ENCODE data around the gene CRK. TPM values are rescaled to one million over a fixed set of nuclear protein-coding genes. Genes with fewer than 3 reads are reported as not detected.
A peak's percentile ranks its signal among the peaks of the same experiment; 100 is the strongest.
"Not testable (repeated sequence)": the region's sequence is repeated elsewhere in the genome, so short reads cannot be mapped to it uniquely, and the experiment has no call there.

Gene CRK
- total RNA-seq, 1 donor from 2014 or later, result 83.5 TPM

- Histone ChIP-seq H2AFZ (ENCODE audit: low read depth, low read length) (no peak overlapping the region), H3K27ac (ENCODE audit: low read depth, low read length) (peak overlapping the region; percentile 95), H3K79me2 (ENCODE audit: insufficient read depth, low read length) (peaks cover 64% of the 10 kb centered on the region), H3K27me3 (ENCODE audit: insufficient read depth, low read length) (no peaks in the 10 kb centered on the region), H3K36me3 (ENCODE audit: insufficient read depth, low read length) (no peaks in the 10 kb centered on the region), H3K9me3 (ENCODE audit: insufficient read depth, low read depth, low read length) (no peaks in the 10 kb centered on the region), H3K4me3 (ENCODE audit: insufficient read depth, low read depth, low read length) (peak overlapping the region; percentile 88), H3K9ac (ENCODE audit: low read length) (peak overlapping the region; percentile 97), H3K4me1 (ENCODE audit: insufficient read depth, low read length) (peaks cover 14% of the 10 kb centered on the region), H4K20me1 (ENCODE audit: insufficient read depth, low read length) (peaks cover 60% of the 10 kb centered on the region), H3K4me2 (ENCODE audit: low read length) (peak overlapping the region; percentile 97)
- peak overlapping the region; percentile 98 for H3K27ac Mint-ChIP-seq (ENCODE audit: unreplicated experiment)
- H3K4me3 Mint-ChIP-seq (ENCODE audit: unreplicated experiment), result peak overlapping the region; percentile 96
- H3K36me3 Mint-ChIP-seq (ENCODE audit: low read depth, unreplicated experiment), result peaks cover 14% of the 10 kb centered on the region
- no peaks in the 10 kb centered on the region for H3K27me3 Mint-ChIP-seq (ENCODE audit: low read depth, unreplicated experiment)
- H3K9me3 Mint-ChIP-seq (ENCODE audit: unreplicated experiment), result no peaks in the 10 kb centered on the region
- DNase-seq (ENCODE audit: low read depth) (no peak), FAIRE-seq (no peak)
- H3K4me1 Mint-ChIP-seq (ENCODE audit: low read depth, unreplicated experiment), result peaks cover 19% of the 10 kb centered on the region
- no peak for TF ChIP-seq EZH2 (IDR thresholded peaks at IDR 0.05; ENCODE audit: insufficient read depth, low read length)
- TF ChIP-seq, protein P1, sequence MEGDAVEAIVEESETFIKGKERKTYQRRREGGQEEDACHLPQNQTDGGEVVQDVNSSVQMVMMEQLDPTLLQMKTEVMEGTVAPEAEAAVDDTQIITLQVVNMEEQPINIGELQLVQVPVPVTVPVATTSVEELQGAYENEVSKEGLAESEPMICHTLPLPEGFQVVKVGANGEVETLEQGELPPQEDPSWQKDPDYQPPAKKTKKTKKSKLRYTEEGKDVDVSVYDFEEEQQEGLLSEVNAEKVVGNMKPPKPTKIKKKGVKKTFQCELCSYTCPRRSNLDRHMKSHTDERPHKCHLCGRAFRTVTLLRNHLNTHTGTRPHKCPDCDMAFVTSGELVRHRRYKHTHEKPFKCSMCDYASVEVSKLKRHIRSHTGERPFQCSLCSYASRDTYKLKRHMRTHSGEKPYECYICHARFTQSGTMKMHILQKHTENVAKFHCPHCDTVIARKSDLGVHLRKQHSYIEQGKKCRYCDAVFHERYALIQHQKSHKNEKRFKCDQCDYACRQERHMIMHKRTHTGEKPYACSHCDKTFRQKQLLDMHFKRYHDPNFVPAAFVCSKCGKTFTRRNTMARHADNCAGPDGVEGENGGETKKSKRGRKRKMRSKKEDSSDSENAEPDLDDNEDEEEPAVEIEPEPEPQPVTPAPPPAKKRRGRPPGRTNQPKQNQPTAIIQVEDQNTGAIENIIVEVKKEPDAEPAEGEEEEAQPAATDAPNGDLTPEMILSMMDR (IDR thresholded peaks at IDR 0.05; ENCODE audit: insufficient read depth, low read depth, low read length), result no peak
These were observed 1.5 kb downstream of the CRK start for GRCh38 chr17:1454541-1454940.

- H3K27ac ChIP-seq (ENCODE audit: low read depth, low read length); H3K27ac Mint-ChIP-seq (ENCODE audit: unreplicated experiment); H3K4me3 ChIP-seq (ENCODE audit: insufficient read depth, low read depth, low read length); H3K27me3 ChIP-seq (ENCODE audit: insufficient read depth, low read length); H3K9ac ChIP-seq (ENCODE audit: low read length); H3K36me3 ChIP-seq (ENCODE audit: insufficient read depth, low read length); H3K9me3 ChIP-seq (ENCODE audit: insufficient read depth, low read depth, low read length); H3K9me3 Mint-ChIP-seq (ENCODE audit: unreplicated experiment); H2AFZ ChIP-seq (ENCODE audit: low read depth, low read length); FAIRE-seq; H3K27me3 Mint-ChIP-seq (ENCODE audit: low read depth, unreplicated experiment); DNase-seq (ENCODE audit: low read depth): not testable (repeated sequence)
- peaks cover 14% of the 10 kb centered on the region for H3K4me1 ChIP-seq (ENCODE audit: insufficient read depth, low read length)
- H3K4me3 Mint-ChIP-seq (ENCODE audit: unreplicated experiment), result peak overlapping the region; percentile 76
- peaks cover 19% of the 10 kb centered on the region for H3K4me1 Mint-ChIP-seq (ENCODE audit: low read depth, unreplicated experiment)
- peak overlapping the region; percentile 10 for H3K4me2 ChIP-seq (ENCODE audit: low read length)
- peaks cover 68% of the 10 kb centered on the region for H4K20me1 ChIP-seq (ENCODE audit: insufficient read depth, low read length)
- peaks cover 14% of the 10 kb centered on the region for H3K36me3 Mint-ChIP-seq (ENCODE audit: low read depth, unreplicated experiment)
- H3K79me2 ChIP-seq (ENCODE audit: insufficient read depth, low read length), result peaks cover 73% of the 10 kb centered on the region
These were observed 2.3 kb downstream of the CRK start for GRCh38 chr17:1453694-1454093.

- H3K4me3 Mint-ChIP-seq (ENCODE audit: unreplicated experiment), result peak overlapping the region; percentile 76
- H3K36me3 ChIP-seq (ENCODE audit: insufficient read depth, low read length), result no peaks in the 10 kb centered on the region
- no peaks in the 10 kb centered on the region for H3K27me3 Mint-ChIP-seq (ENCODE audit: low read depth, unreplicated experiment)
- no peaks in the 10 kb centered on the region for H3K27me3 ChIP-seq (ENCODE audit: insufficient read depth, low read length)
- H3K4me1 Mint-ChIP-seq (ENCODE audit: low read depth, unreplicated experiment), result peaks cover 19% of the 10 kb centered on the region
- no peak overlapping the region for H3K27ac ChIP-seq (ENCODE audit: low read depth, low read length)
- H3K27ac Mint-ChIP-seq (ENCODE audit: unreplicated experiment), result no peak overlapping the region
- no peaks in the 10 kb centered on the region for H3K9me3 Mint-ChIP-seq (ENCODE audit: unreplicated experiment)
- TF ChIP-seq EZH2 (IDR thresholded peaks at IDR 0.05; ENCODE audit: insufficient read depth, low read length), result no peak
- TF ChIP-seq, protein P1 (IDR thresholded peaks at IDR 0.05; ENCODE audit: insufficient read depth, low read depth, low read length), result no peak
- peak overlapping the region; percentile 20 for H3K4me2 ChIP-seq (ENCODE audit: low read length)
- H3K9me3 ChIP-seq (ENCODE audit: insufficient read depth, low read depth, low read length), result no peaks in the 10 kb centered on the region
- DNase-seq (ENCODE audit: low read depth), result no peak
- peaks cover 14% of the 10 kb centered on the region for H3K36me3 Mint-ChIP-seq (ENCODE audit: low read depth, unreplicated experiment)
- no peak overlapping the region for H3K4me3 ChIP-seq (ENCODE audit: insufficient read depth, low read depth, low read length)
- peaks cover 82% of the 10 kb centered on the region for H3K79me2 ChIP-seq (ENCODE audit: insufficient read depth, low read length)
- H3K9ac ChIP-seq (ENCODE audit: low read length), result no peak overlapping the region
- FAIRE-seq, result no peak
- no peak overlapping the region for H2AFZ ChIP-seq (ENCODE audit: low read depth, low read length)
- peaks cover 14% of the 10 kb centered on the region for H3K4me1 ChIP-seq (ENCODE audit: insufficient read depth, low read length)
- H4K20me1 ChIP-seq (ENCODE audit: insufficient read depth, low read length), result peaks cover 77% of the 10 kb centered on the region
These were observed 3.2 kb downstream of the CRK start for GRCh38 chr17:1452836-1453235.

- H3K9me3 ChIP-seq (ENCODE audit: insufficient read depth, low read depth, low read length); H3K27ac Mint-ChIP-seq (ENCODE audit: unreplicated experiment); H3K4me3 ChIP-seq (ENCODE audit: insufficient read depth, low read depth, low read length); FAIRE-seq; H3K4me2 ChIP-seq (ENCODE audit: low read length); H3K9me3 Mint-ChIP-seq (ENCODE audit: unreplicated experiment); H3K4me3 Mint-ChIP-seq (ENCODE audit: unreplicated experiment); H2AFZ ChIP-seq (ENCODE audit: low read depth, low read length); H3K36me3 ChIP-seq (ENCODE audit: insufficient read depth, low read length); DNase-seq (ENCODE audit: low read depth); H3K9ac ChIP-seq (ENCODE audit: low read length); H3K27ac ChIP-seq (ENCODE audit: low read depth, low read length); H3K27me3 Mint-ChIP-seq (ENCODE audit: low read depth, unreplicated experiment); H3K27me3 ChIP-seq (ENCODE audit: insufficient read depth, low read length); H3K4me1 ChIP-seq (ENCODE audit: insufficient read depth, low read length): not testable (repeated sequence)
- H4K20me1 ChIP-seq (ENCODE audit: insufficient read depth, low read length), result peaks cover 96% of the 10 kb centered on the region
- peaks cover 19% of the 10 kb centered on the region for H3K36me3 Mint-ChIP-seq (ENCODE audit: low read depth, unreplicated experiment)
- H3K79me2 ChIP-seq (ENCODE audit: insufficient read depth, low read length), result peaks cover 100% of the 10 kb centered on the region
- peaks cover 31% of the 10 kb centered on the region for H3K4me1 Mint-ChIP-seq (ENCODE audit: low read depth, unreplicated experiment)
These were observed 5.8 kb downstream of the CRK start for GRCh38 chr17:1450261-1450660.

Data from astrocyte (in vitro differentiated cells and primary cell).